Ascending aorta (tissue), 2 donors: Measurements from ENCODE around the gene FOSB. TPM values are rescaled to one million over a fixed set of nuclear protein-coding genes. Genes with fewer than 3 reads are reported as not detected.

Experiments
- DNase-seq, 2 donors: peaks; one replicate each; pipeline ENCODE4 v3.0.0-alpha.2; 2019; ENCODE audit warnings: low spot score in 2 of 2
- H3K27ac ChIP-seq, 2 donors: fragments of 200-600 bp; sonication (generic); one replicate each; pipeline ENCODE4 v1.5.1; 2016 to 2017; ENCODE audit warnings: mild to moderate bottlenecking in 1 of 2
- H3K27me3 ChIP-seq: fragments of 200-600 bp; sonication (generic); one replicate; pipeline ENCODE4 v1.5.1; 2017
- H3K36me3 ChIP-seq, 2 donors: fragments of 200-600 bp; sonication (generic); one replicate each; pipeline ENCODE4 v1.5.1; 2016
- H3K4me1 ChIP-seq, 2 donors: fragments of 200-600 bp; sonication (generic); one replicate each; pipeline ENCODE4 v1.5.1; 2016 to 2017; ENCODE audit warnings: mild to moderate bottlenecking in 1 of 2
- H3K4me3 ChIP-seq, 2 donors: fragments of 200-600 bp; sonication (generic); one replicate each; pipeline ENCODE4 v1.5.1; 2016 to 2017; ENCODE audit warnings: mild to moderate bottlenecking in 1 of 2
- H3K9me3 ChIP-seq, 2 donors: fragments of 200-600 bp; sonication (generic); one replicate each; pipeline ENCODE4 v1.5.1; 2016
- intact Hi-C: fragments of 100-400 bp; cut with DNase I; formaldehyde crosslinking; loops from one replicate; pipeline ENCODE4 v1.15.1; 2023
- total RNA-seq: library from RNA; depleted of rRNA; stranded (reverse); fragments of >200 nt; gene quantifications from one replicate; pipeline ENCODE4 v1.1.0, GENCODE V29; 2016
- TF ChIP-seq, protein P1 (sequence below), 3 experiments: fragments of 200-600 bp in 2 of 3; fragments of 450-650 bp in 1 of 3; sonication (generic) in 2 of 3; IDR thresholded peaks; one replicate each; pipeline ENCODE4 v1.5.1; 2016 to 2019; ENCODE audit warnings: antibody characterized with exemption in 3 of 3, mild to moderate bottlenecking in 1 of 3, moderate library complexity in 1 of 3

The FOSB gene
- total RNA-seq, 1 donor from 2014 or later = 511 TPM

DNA sequence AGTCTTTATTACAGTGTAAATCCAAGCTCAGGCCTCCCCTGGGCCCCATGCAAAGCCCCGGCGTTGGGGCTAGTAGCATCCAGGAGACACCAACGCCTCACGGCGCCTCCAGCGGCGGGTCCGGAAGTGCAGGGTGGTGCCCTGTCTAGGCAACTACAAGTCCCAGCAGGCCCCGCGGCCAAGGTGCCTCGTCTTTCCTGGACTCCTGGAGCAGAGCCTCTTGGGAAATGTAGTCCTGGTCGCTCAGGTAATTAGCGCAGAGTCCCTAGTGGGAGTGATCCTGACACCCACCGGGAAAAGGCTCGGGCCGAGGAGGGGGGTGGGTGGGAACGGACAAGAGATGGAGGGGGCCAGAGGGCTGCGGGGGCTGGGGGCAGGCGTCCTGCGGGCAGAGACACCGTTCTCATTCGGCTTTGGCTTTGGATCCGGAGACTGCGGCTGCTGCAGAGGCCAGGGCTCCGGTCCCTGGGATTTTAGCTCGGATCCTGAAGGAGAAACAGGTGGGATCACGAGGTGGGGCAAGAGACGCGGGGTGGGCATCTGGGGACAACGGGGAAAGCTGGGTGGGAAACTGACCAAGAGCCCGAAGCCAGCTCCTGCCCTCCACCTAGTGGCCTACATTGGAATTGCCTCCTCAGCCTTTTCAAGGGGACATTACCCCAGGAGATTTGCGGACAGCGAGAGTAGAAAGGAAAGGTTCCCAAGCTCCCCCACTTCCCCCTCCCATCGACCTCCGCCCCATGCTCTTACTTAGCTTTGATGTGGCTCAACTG, 17.7 kb downstream of the FOSB start:
- TF ChIP-seq, protein P1, sequence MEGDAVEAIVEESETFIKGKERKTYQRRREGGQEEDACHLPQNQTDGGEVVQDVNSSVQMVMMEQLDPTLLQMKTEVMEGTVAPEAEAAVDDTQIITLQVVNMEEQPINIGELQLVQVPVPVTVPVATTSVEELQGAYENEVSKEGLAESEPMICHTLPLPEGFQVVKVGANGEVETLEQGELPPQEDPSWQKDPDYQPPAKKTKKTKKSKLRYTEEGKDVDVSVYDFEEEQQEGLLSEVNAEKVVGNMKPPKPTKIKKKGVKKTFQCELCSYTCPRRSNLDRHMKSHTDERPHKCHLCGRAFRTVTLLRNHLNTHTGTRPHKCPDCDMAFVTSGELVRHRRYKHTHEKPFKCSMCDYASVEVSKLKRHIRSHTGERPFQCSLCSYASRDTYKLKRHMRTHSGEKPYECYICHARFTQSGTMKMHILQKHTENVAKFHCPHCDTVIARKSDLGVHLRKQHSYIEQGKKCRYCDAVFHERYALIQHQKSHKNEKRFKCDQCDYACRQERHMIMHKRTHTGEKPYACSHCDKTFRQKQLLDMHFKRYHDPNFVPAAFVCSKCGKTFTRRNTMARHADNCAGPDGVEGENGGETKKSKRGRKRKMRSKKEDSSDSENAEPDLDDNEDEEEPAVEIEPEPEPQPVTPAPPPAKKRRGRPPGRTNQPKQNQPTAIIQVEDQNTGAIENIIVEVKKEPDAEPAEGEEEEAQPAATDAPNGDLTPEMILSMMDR (IDR thresholded peaks at IDR 0.05) = peak; percentile 81 to 84 (median 83)
- H3K27me3 ChIP-seq = no peaks in the 10 kb centered on the region
- no peaks in the 10 kb centered on the region for H3K9me3 ChIP-seq
- intact Hi-C loops = loop anchor here (1.0 kb wide), 2 partner anchors 56 to 79 kb away; partner anchors contain the start of gene POLR1G
- H3K4me1 ChIP-seq = peaks cover 0 to 2% of the 10 kb centered on the region in 2 donors
- DNase-seq = peak; percentile 95 to 99
- H3K4me3 ChIP-seq = peak overlapping the region; percentile 62 to 75
- H3K36me3 ChIP-seq = no peaks in the 10 kb centered on the region
- H3K27ac ChIP-seq = peak overlapping the region; percentile 84 to 91

DNA sequence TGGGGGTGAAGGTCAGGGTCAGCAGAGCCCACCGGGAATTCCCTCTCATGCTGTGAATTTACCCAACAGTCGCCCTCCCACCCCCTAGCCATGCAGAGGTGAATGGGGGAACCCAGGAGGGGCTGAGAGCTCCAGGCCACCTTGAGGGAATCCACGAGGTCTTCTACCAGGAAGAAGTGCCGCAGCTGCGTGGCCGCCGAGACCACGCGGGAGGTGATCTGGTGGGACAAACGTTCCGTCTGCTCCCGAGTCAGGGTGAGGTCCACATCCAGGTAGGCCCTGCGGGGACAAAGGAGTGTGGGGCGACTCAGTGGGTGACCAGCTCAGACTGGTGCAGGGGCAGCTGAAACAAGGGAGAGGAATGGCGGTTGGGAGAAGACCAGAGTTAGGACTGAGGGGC, 20.9 kb downstream of the FOSB start:
- Histone ChIP-seq H3K27ac (no peak overlapping the region), H3K27me3 (no peaks in the 10 kb centered on the region), H3K4me1 (peaks cover 0 to 10% of the 10 kb centered on the region in 2 donors), H3K9me3 (no peaks in the 10 kb centered on the region), H3K36me3 (no peaks in the 10 kb centered on the region), H3K4me3 (no peak overlapping the region)
- no peak for DNase-seq
- intact Hi-C loops = no loop called here
- TF ChIP-seq, protein P1 (IDR thresholded peaks at IDR 0.05) = no peak

DNA sequence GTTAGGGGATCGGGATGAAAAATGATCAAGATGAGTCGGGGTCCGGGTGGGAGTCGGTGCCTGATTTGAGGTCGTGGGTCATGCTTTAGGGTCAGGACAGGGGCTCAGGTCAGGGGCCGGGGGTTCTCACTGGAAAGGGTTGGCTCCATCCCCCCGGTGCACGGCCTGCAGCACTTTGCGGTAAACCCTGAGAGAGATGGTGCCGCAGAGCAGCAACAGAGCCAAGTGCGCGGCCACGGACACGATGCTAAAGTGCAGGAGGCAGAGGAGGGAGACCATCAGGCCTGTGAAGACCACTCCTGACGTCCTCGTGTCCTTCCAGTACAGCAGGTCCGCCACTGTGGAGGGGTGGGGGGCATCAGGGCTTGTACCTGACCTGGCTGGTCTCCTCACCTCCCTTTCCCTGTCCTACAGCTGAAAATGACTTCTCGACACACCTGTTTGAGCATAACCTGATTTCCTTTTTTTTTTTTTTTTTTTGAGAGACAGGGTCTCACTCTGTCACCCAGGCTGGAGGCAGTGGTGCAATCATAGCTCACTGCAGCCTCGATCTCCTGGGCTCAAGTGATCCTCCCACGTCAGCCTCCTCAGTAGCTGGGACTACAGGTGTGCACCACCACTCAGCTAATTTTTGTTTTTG, 21.5 kb downstream of the FOSB start:
- Histone ChIP-seq H3K27me3 (no peaks in the 10 kb centered on the region), H3K27ac (no peak overlapping the region), H3K36me3 (no peaks in the 10 kb centered on the region), H3K4me1 (peaks cover 0 to 10% of the 10 kb centered on the region in 2 donors), H3K9me3 (no peaks in the 10 kb centered on the region), H3K4me3 (no peak overlapping the region)
- DNase-seq = no peak
- TF ChIP-seq, protein P1 (IDR thresholded peaks at IDR 0.05) = no peak
- intact Hi-C loops = no loop called here

DNA sequence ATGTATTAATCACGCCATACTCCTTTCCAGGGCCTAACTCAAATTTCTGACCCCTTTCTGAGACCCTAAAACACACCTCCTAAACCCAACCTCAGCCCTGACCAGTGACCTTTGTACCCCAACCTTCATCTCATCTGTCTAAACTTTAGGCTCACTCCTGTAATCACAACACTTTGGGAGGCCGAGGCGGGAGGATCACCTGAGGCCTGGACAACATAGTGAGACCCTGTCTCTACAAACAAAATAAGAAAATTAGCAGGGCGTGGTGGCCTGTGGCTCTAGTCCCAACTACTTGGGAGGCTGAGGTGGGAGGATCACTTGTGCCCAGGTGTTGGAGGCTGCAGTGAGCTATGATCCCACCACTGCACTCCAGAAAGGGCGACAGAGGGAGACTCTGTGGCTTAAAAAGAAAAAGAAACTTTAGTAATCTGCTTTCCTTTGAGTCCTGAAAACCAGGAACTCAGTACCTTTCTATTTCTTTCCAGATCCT, 24.4 kb downstream of the FOSB start:
- TF ChIP-seq, protein P1 (IDR thresholded peaks at IDR 0.05) = no peak
- H3K36me3 ChIP-seq = no peaks in the 10 kb centered on the region
- H3K27me3 ChIP-seq = no peaks in the 10 kb centered on the region
- H3K4me1 ChIP-seq = peaks cover 6 to 16% of the 10 kb centered on the region in 2 donors
- H3K27ac ChIP-seq = no peak overlapping the region
- intact Hi-C loops = no loop called here
- H3K9me3 ChIP-seq = no peaks in the 10 kb centered on the region
- H3K4me3 ChIP-seq = peak overlapping the region; percentile 51 to 70
- DNase-seq = no peak

DNA sequence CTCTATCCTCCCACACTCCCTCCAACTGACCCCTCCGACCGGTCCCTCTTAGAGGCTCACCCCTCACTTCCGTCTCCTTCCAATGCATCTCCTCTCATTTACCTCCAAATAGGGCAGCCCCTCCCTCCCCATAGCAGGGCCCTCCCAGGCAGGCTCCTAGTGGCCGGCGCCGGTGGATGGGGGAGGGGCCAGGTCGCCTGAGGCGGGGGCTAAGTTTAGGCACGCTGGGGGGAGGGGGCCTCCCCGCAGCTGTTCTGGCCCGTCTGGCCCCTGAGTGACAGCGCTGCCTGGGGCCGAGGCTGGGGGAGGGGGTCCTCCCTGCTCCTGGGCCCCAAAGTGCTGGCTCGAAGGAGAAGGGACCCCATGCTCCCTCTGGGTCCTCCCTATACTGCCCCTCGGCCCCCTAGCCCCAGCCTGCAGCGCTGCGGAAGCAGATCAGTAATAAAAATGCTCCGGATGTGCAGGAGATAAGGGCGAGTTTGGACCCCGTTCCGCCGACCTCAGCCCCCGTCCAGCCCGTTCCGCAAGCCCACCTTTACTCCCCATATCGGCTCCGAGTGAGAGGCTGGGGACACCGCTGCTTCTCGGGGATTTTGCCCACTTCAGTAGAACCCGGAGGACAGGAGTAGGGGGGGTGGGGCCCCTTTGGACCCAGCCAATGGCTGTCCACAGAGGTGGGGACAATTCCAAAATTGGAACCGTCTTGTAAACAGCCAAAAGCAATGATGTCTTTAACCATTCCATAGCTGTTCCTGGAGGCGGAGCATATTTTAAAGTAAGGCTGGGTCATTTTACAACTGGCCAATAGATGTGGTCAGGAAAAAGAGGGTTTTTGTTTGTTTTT, 25.1 kb downstream of the FOSB start:
- DNase-seq = no peak
- H3K27me3 ChIP-seq = peaks cover 4% of the 10 kb centered on the region
- intact Hi-C loops = no loop called here
- TF ChIP-seq, protein P1 (IDR thresholded peaks at IDR 0.05) = no peak
- H3K4me1 ChIP-seq = peaks cover 8 to 19% of the 10 kb centered on the region in 2 donors
- H3K36me3 ChIP-seq = no peaks in the 10 kb centered on the region
- peak overlapping the region; percentile 51 to 70 for H3K4me3 ChIP-seq
- peak overlapping the region in 1 of 2 donors; percentile 50 for H3K27ac ChIP-seq
- H3K9me3 ChIP-seq = no peaks in the 10 kb centered on the region
